Endothelial cell (in vitro differentiated cells): ENCODE results near the gene TCTN2. TPM values are rescaled to one million over a fixed set of nuclear protein-coding genes. Genes with fewer than 3 reads are reported as not detected.

Experiments used
- DNase-seq: peaks from one replicate; pipeline ENCODE4 v3.0.0; 2021; ENCODE audit warnings: low spot score
- H3K27ac Mint-ChIP-seq: one replicate; pipeline ENCODE4 v1.8.0; 2021; ENCODE audit warnings: mixed read lengths, inconsistent platforms; ENCODE audit not compliant: unreplicated experiment
- H3K27me3 Mint-ChIP-seq: one replicate; pipeline ENCODE4 v1.8.0; 2021; ENCODE audit warnings: mild to moderate bottlenecking, moderate library complexity, mixed read lengths, inconsistent platforms; ENCODE audit not compliant: unreplicated experiment
- H3K36me3 Mint-ChIP-seq: one replicate; pipeline ENCODE4 v1.8.0; 2021; ENCODE audit warnings: mild to moderate bottlenecking, low read depth, mixed read lengths, inconsistent platforms; ENCODE audit not compliant: unreplicated experiment
- H3K4me1 Mint-ChIP-seq: one replicate; pipeline ENCODE4 v1.8.0; 2021; ENCODE audit warnings: mild to moderate bottlenecking, mixed read lengths, inconsistent platforms; ENCODE audit not compliant: unreplicated experiment
- H3K4me3 Mint-ChIP-seq: one replicate; pipeline ENCODE4 v1.8.0; 2021; ENCODE audit warnings: mild to moderate bottlenecking, mixed read lengths, inconsistent platforms; ENCODE audit not compliant: unreplicated experiment
- H3K9me3 Mint-ChIP-seq: one replicate; pipeline ENCODE4 v1.8.0; 2021; ENCODE audit warnings: mixed read lengths, inconsistent platforms; ENCODE audit not compliant: unreplicated experiment
- long read RNA-seq: library from polyadenylated mRNA; unstranded; transcript quantifications from one replicate; pipeline ENCODE4 v2.0.0, GENCODE V29; 2020; ENCODE audit not compliant: unreplicated experiment
- total RNA-seq: library from RNA; stranded (reverse); fragmentation: NEBNext Ultra II Directional; extraction: Animal tissue kit (Norgen Biotek cat#: 25700); gene quantifications from one replicate; pipeline ENCODE4 v1.2.1, GENCODE V29; 2021; ENCODE audit not compliant: unreplicated experiment
- TF ChIP-seq, protein P1 (sequence below): fragments of 200-600 bp; sonication (generic); IDR thresholded peaks from one replicate; pipeline ENCODE4 v1.5.0; 2021; ENCODE audit warnings: antibody characterized with exemption; ENCODE audit not compliant: unreplicated experiment

TCTN2 gene
- 11.3 TPM for total RNA-seq
- long read RNA-seq, partial matches to known transcripts = 0 of 2 reads
- long read RNA-seq, other reads (novel, unspliced or antisense) = 2 of 2 reads

- peak; percentile 94 for DNase-seq
- TF ChIP-seq, protein P1, sequence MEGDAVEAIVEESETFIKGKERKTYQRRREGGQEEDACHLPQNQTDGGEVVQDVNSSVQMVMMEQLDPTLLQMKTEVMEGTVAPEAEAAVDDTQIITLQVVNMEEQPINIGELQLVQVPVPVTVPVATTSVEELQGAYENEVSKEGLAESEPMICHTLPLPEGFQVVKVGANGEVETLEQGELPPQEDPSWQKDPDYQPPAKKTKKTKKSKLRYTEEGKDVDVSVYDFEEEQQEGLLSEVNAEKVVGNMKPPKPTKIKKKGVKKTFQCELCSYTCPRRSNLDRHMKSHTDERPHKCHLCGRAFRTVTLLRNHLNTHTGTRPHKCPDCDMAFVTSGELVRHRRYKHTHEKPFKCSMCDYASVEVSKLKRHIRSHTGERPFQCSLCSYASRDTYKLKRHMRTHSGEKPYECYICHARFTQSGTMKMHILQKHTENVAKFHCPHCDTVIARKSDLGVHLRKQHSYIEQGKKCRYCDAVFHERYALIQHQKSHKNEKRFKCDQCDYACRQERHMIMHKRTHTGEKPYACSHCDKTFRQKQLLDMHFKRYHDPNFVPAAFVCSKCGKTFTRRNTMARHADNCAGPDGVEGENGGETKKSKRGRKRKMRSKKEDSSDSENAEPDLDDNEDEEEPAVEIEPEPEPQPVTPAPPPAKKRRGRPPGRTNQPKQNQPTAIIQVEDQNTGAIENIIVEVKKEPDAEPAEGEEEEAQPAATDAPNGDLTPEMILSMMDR = no peak
- peak within 1 kb of the TSS; percentile 92 for H3K4me3 Mint-ChIP-seq
- H3K27ac Mint-ChIP-seq = no peak within 1 kb of the TSS
- H3K4me1 Mint-ChIP-seq = peaks cover 3% of the 10 kb centered on the region
- H3K27me3 Mint-ChIP-seq = no peaks in the 10 kb centered on the region
- peaks cover 7% of the 10 kb centered on the region for H3K36me3 Mint-ChIP-seq
- H3K9me3 Mint-ChIP-seq = no peaks in the 10 kb centered on the region
These were observed at the start of gene TCTN2 for GRCh38 chr12:123670882-123671728. TCTN2 (plus strand) TSS chr12:123671113; CDS start chr12:123671241, 128 bp downstream.

DNA sequence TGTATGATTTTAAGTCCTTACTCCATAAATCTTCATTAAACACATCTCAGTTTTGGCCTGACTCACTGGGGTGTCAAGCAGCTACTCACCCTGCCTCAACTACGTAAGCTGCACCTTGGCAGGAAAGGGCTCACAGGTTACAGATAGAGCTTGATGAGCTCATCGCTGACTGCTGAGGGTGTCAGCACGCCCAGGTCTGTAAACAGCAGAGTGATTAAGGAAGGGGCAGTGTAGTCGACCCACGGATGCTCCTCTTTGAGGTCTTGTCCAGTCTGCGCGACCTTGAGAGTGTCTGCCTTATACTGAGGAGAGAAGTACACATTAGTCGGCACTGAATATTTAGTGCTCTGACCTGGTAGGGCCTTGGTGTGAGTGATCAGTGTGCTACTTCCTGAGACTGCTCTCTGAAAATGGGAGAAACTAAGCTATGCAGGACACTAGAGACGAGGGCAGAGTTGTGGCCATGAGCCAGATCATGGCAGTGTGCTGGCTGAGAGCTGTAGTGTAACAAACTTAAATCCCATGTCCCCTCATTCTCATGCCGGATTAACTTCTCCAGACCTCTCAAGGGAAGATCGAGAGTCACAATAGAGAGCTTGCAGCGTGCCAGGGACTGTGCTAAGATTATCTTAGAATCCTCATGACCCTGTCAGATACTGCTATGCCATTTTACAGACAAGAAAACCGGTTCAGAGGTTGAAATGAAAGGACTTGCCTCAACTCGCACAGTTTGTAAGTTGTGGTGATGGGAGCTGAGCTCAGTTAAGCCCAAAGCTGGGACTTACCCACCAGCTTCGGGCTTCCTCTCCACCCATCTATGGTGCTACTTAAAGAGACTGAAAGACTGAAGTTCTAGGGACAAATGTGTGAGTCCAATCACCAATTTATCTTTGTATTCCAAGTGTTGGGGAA is 49.0 kb upstream of the TCTN2 start:
- Mint-ChIP-seq H3K4me1 (no peaks in the 10 kb centered on the region), H3K36me3 (peaks cover 40% of the 10 kb centered on the region), H3K27me3 (peaks cover 2% of the 10 kb centered on the region), H3K4me3 (no peak overlapping the region), H3K9me3 (no peaks in the 10 kb centered on the region), H3K27ac (no peak overlapping the region)
- TF ChIP-seq, protein P1 = no peak
- DNase-seq = no peak

DNA sequence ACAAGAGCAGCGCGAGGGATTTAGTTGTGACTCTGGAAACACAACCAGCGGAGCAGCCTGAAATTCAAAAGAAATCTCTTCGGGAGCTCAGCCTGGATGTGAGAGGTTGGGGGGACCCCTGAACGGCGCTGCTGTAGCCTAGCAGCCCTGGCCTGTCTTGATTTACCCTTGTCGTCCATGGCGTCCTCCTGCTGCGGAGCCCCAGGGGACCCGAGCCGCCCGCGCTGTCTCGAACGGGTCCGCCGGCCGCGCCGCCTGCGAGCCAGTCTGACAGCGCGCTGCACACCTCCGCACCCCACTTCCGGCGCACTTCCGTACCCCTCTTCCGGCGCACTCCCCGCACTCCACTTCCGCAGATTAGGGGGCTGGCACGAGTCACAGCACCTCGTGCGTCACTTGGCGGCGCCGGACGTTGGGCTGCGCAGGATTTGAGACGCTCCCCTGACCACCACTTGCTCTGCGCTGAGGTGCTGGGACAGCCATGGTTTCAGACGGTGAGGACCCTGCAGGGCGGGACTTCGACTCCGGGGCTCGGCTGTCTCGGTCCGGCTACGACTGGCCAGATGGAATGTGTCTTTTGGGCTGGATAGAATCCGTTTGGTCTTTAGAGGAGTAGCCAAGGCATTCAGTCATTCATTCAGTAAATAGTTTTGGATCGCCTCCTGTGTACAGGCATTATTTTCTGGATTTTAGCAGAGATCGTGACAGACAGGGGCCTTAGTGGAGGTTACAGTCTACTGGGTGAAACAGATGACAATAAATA is 37.4 kb upstream of the TCTN2 start, which contains the start of the genes EIF2B1 and GTF2H3:
Gene EIF2B1, minus strand, starts transcription at position 308 of the 763 bp plus-strand sequence. Its CDS starts 129 bp downstream, at position 179.
Gene GTF2H3, plus strand, starts transcription at position 451 of the 763 bp plus-strand sequence. Its CDS starts 31 bp downstream, at position 482.
- peaks cover 25% of the 10 kb centered on the region for H3K36me3 Mint-ChIP-seq
- peak within 1 kb of the TSS; percentile 98 for H3K4me3 Mint-ChIP-seq
- H3K9me3 Mint-ChIP-seq = no peaks in the 10 kb centered on the region
- peaks cover 10% of the 10 kb centered on the region for H3K27me3 Mint-ChIP-seq
- H3K27ac Mint-ChIP-seq = peak within 1 kb of the TSS; percentile 90
- peak; percentile 93 for DNase-seq
- TF ChIP-seq, protein P1 = no peak
- peaks cover 16% of the 10 kb centered on the region for H3K4me1 Mint-ChIP-seq

GRCh38 chr12:123634142-123634561 is 36.8 kb upstream of the TCTN2 start:
- Mint-ChIP-seq H3K4me1 (peaks cover 16% of the 10 kb centered on the region), H3K27me3 (peaks cover 10% of the 10 kb centered on the region), H3K36me3 (peaks cover 19% of the 10 kb centered on the region), H3K9me3 (no peaks in the 10 kb centered on the region), H3K4me3 (peak overlapping the region; percentile 98), H3K27ac (peak overlapping the region; percentile 90)
- TF ChIP-seq, protein P1 = no peak
- DNase-seq = peak; percentile 4
